PC-9 (cell line): ENCODE data around the gene AGAP1. TPM values are rescaled to one million over a fixed set of nuclear protein-coding genes. Genes with fewer than 3 reads are reported as not detected.

ENCODE experiments used
- BruUV-seq: library from RNA; stranded (reverse); fragments of 400-500 nt; replicated peaks from 2 replicates; lab custom pipeline; 2021; lab: Mats Ljungman, UMichigan
- CTCF ChIA-PET: fragments of 300-600 bp; sonication (Branson Sonifier 250); formaldehyde crosslinking; loops from one replicate; lab custom pipeline; 2022; ENCODE audit warnings: antibody characterized with exemption; lab: Charles Lee
- POLR2A ChIA-PET: fragments of 300-600 bp; sonication (Branson Sonifier 250); formaldehyde crosslinking; loops from one replicate; lab custom pipeline; 2022; ENCODE audit warnings: antibody characterized with exemption; ENCODE audit not compliant: unreplicated experiment; lab: Charles Lee
- DNase-seq, 2 experiments: peaks; one replicate each; pipeline versions ENCODE4 v3.0.0 to v3.0.0-alpha.2; 2015 to 2022; ENCODE audit warnings: mixed read lengths in 1 of 2
- H2AFZ ChIP-seq: fragments of 200-600 bp; sonication (generic); 2 replicates; pipeline ENCODE4 v1.8.1; 2017; ENCODE audit warnings: antibody characterized with exemption
- H3F3A ChIP-seq: fragments of 200-600 bp; sonication (generic); 2 replicates; pipeline ENCODE4 v1.8.1; 2017; ENCODE audit warnings: antibody characterized with exemption, mild to moderate bottlenecking, low read depth; ENCODE audit not compliant: insufficient read depth
- H3K27ac ChIP-seq: fragments of 200-600 bp; sonication (generic); 2 replicates; pipeline ENCODE4 v1.6.1; 2016; ENCODE audit warnings: mixed run types
- H3K27me3 ChIP-seq: fragments of 200-600 bp; sonication (generic); 2 replicates; pipeline ENCODE4 v1.6.1; 2016; ENCODE audit warnings: low read depth, mixed run types; ENCODE audit not compliant: insufficient read depth
- H3K36me3 ChIP-seq: fragments of 200-600 bp; sonication (generic); 2 replicates; pipeline ENCODE4 v1.6.1; 2016; ENCODE audit warnings: low read depth, mixed run types
- H3K4me1 ChIP-seq: fragments of 200-600 bp; sonication (generic); replicated peaks from 2 replicates; pipeline ENCODE4 v1.6.1; 2016; ENCODE audit warnings: mixed run types; ENCODE audit not compliant: insufficient read depth
- H3K4me2 ChIP-seq: fragments of 200-600 bp; sonication (generic); 2 replicates; pipeline ENCODE4 v1.6.1; 2017; ENCODE audit warnings: mixed run types
- H3K4me3 ChIP-seq: fragments of 200-600 bp; sonication (generic); 2 replicates; pipeline ENCODE4 v1.6.1; 2016; ENCODE audit warnings: mixed run types
- H3K79me2 ChIP-seq: fragments of 200-600 bp; sonication (generic); 2 replicates; pipeline ENCODE4 v1.6.1; 2017; ENCODE audit warnings: low read depth, mixed run types
- H3K9me2 ChIP-seq: fragments of 200-600 bp; sonication (generic); 2 replicates; pipeline ENCODE4 v1.8.1; 2017; ENCODE audit warnings: mild to moderate bottlenecking; ENCODE audit not compliant: insufficient read depth
- H3K9me3 ChIP-seq: fragments of 200-600 bp; sonication (generic); 2 replicates; pipeline ENCODE4 v1.8.1; 2016; ENCODE audit warnings: low read depth; ENCODE audit not compliant: insufficient read depth
- H4K20me1 ChIP-seq: fragments of 200-600 bp; sonication (generic); 2 replicates; pipeline ENCODE4 v1.8.1; 2017; ENCODE audit not compliant: insufficient read depth
- CTCF ChIP-seq: fragments of 200-600 bp; sonication (generic); conservative IDR thresholded peaks from 2 replicates; pipeline ENCODE4 v1.6.1; 2017; ENCODE audit warnings: mixed run types, antibody characterized with exemption, mild to moderate bottlenecking, moderate library complexity
- EZH2 ChIP-seq: fragments of 200-600 bp; sonication (generic); IDR thresholded peaks from 2 replicates; pipeline ENCODE4 v1.8.0; 2017; ENCODE audit warnings: antibody characterized with exemption, low read depth
- intact Hi-C: fragments of 100-400 bp; cut with micrococcal nuclease; formaldehyde crosslinking; loops from one replicate; pipeline ENCODE4 v1.10.0; 2022; ENCODE audit not compliant: unreplicated experiment
- total RNA-seq: library from RNA; stranded (reverse); gene quantifications from 2 replicates; pipeline ENCODE4 v1.2.3, GENCODE V29; 2021

The AGAP1 gene
- total RNA-seq, 1 experiment from 2014 or later: 91.4 TPM

DNA sequence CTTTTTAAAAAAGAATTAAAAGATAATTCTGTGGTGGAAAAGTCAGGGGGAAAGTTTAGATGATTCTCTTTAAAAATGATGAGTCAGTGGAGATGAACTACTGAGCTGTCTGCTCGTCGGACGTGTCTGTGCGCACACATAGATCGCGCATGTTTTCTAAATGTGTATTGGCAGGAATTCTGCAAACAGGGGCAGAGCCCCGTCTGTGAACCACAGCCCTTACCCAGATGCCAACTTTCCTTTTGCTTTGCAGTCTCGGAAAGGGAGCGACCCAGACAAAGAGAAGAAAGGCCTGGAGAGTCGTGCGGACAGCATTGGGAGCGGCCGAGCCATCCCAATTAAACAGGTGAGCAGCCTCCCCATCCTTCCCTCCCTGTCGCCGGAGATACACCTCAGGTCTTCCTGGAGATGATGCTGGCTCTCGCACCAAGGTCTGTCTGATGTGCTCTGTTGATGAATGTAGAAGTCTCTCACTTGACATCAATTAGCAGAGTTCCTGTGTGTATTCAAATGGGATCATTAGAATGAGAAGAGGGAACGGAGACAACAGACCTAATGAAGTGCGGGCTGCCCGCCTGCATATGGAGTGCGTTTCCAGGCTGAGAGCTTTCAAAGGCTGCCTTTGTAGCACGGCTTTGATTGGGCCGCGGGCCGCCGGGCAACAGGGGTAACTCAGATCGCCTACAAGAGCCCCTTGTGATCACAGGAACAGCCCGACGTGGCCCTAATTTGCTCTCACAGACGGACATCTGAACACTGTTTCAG lies 313.3 kb downstream of the AGAP1 start:
- Histone ChIP-seq H2AFZ (no peak overlapping the region), H3K4me2 (no peak overlapping the region), H3F3A (peaks cover 5% of the 10 kb centered on the region; the same call in 1 of the 2 replicates), H3K9me2 (no peaks in the 10 kb centered on the region), H3K79me2 (no peaks in the 10 kb centered on the region; the same call in 1 of the 2 replicates), H3K27me3 (no peaks in the 10 kb centered on the region), H3K4me1 (no peaks in the 10 kb centered on the region), H3K4me3 (no peak overlapping the region), H3K27ac (no peak overlapping the region), H3K36me3 (peaks cover 18% of the 10 kb centered on the region; the same call in 1 of the 2 replicates), H3K9me3 (no peaks in the 10 kb centered on the region), H4K20me1 (peaks cover 13% of the 10 kb centered on the region; the same call in 1 of the 2 replicates)
- intact Hi-C loops: no loop called here
- DNase-seq: no peak
- no TSS peak for BruUV-seq
- CTCF ChIA-PET: interaction anchor here (0.5 kb wide), 1 partner anchor 25 kb away, joined by 5 read pairs; no protein-coding TSS in a partner anchor
- TF ChIP-seq CTCF (no peak), EZH2 (no peak)
- POLR2A ChIA-PET: interaction anchor here (0.5 kb wide), 1 partner anchor 1850 kb away, joined by 17 read pairs; no protein-coding TSS in a partner anchor

DNA sequence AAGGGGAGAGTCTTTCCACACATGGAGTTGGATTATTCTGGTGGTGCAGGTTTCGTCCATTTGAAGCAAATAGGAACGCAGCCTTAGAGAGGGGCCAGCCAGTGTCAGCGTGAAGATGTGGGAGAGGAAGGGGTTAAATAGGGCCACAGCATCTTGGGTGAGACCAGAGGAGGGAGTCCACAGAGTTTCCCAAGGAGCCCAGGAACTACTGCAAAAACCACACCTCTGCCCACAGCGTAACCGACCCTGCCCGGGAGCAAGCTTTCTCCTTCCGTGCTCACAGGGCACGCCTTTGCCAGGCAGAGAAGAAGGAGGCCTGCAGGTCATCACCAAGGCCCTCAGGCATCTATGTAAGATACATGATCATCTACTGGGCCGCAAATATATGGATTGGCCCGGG lies 314.5 kb downstream of the AGAP1 start:
- ChIA-PET POLR2A (interaction anchor here (0.6 kb wide), 1 partner anchor 17 kb away, joined by 3 read pairs; no protein-coding TSS in a partner anchor), CTCF (no interaction called here)
- intact Hi-C loops: no loop called here
- Histone ChIP-seq H4K20me1 (peaks cover 13% of the 10 kb centered on the region; the same call in 1 of the 2 replicates), H3K9me2 (no peaks in the 10 kb centered on the region), H2AFZ (no peak overlapping the region), H3K27me3 (no peaks in the 10 kb centered on the region), H3K4me2 (no peak overlapping the region), H3K27ac (no peak overlapping the region), H3K79me2 (no peaks in the 10 kb centered on the region), H3K36me3 (peaks cover 18% of the 10 kb centered on the region; the same call in 1 of the 2 replicates), H3K9me3 (no peaks in the 10 kb centered on the region), H3K4me3 (no peak overlapping the region), H3K4me1 (no peaks in the 10 kb centered on the region), H3F3A (no peaks in the 10 kb centered on the region)
- DNase-seq: no peak
- BruUV-seq: no TSS peak
- no peak for TF ChIP-seq CTCF
- TF ChIP-seq EZH2: no peak

DNA sequence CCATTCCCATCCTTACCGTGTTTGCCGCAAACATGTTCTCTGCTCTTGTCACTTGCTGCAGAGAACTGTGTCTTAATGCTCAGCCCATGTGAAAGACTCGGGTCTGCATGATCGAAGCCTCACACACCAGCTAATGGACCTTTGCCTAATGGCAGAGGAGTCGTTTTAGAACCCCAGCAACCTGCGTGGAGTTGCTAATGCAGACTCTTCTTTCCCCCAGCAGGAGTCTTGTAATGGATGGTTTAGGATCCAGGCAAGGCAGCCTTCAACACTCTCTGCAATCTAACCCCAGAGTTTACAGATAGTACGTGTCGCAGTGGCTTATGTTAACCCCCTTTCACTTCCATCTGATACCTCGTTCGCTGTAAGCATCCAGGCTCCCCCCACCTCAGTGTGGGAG lies 316.4 kb downstream of the AGAP1 start:
- Histone ChIP-seq H3K79me2 (no peaks in the 10 kb centered on the region), H2AFZ (no peak overlapping the region), H3K9me3 (no peaks in the 10 kb centered on the region), H3K27me3 (no peaks in the 10 kb centered on the region), H3K4me2 (no peak overlapping the region), H4K20me1 (peaks cover 16% of the 10 kb centered on the region; the same call in 1 of the 2 replicates), H3K27ac (no peak overlapping the region), H3K9me2 (no peaks in the 10 kb centered on the region), H3K4me3 (no peak overlapping the region), H3F3A (no peaks in the 10 kb centered on the region), H3K4me1 (no peaks in the 10 kb centered on the region), H3K36me3 (peaks cover 18% of the 10 kb centered on the region; the same call in 1 of the 2 replicates)
- no TSS peak for BruUV-seq
- intact Hi-C loops: no loop called here
- TF ChIP-seq EZH2 (no peak), CTCF (no peak)
- DNase-seq: no peak
- POLR2A ChIA-PET: no interaction called here
- CTCF ChIA-PET: no interaction called here
